Osteoblast (primary cell): Measurements from ENCODE around the gene TNFRSF8. TPM values are rescaled to one million over a fixed set of nuclear protein-coding genes. Genes with fewer than 3 reads are reported as not detected.

ENCODE experiments used
- DNase-seq: peaks from one replicate; pipeline ENCODE4 v3.0.0; 2011; ENCODE audit warnings: low spot score, mixed read lengths; ENCODE audit not compliant: insufficient read length; ENCODE audit errors: missing footprints
- H2AFZ ChIP-seq: 2 replicates; pipeline ENCODE4 v1.6.0; 2011; ENCODE audit warnings: mild to moderate bottlenecking, low read length
- H3K27ac ChIP-seq: 2 replicates; pipeline ENCODE4 v1.5.1; 2011; ENCODE audit warnings: mild to moderate bottlenecking, low read depth, low read length, moderate library complexity
- H3K27me3 ChIP-seq: 2 replicates; pipeline ENCODE4 v1.6.0; 2012; ENCODE audit warnings: mild to moderate bottlenecking, control low read depth, inconsistent platforms, low read length, moderate library complexity; ENCODE audit not compliant: insufficient read depth
- H3K36me3 ChIP-seq: 2 replicates; pipeline ENCODE4 v1.5.1; 2011; ENCODE audit warnings: mild to moderate bottlenecking, low read length, control low read depth, moderate library complexity; ENCODE audit not compliant: insufficient read depth
- H3K4me1 ChIP-seq: 2 replicates; pipeline ENCODE4 v1.5.1; 2011; ENCODE audit warnings: mild to moderate bottlenecking, low read length, control low read depth, moderate library complexity; ENCODE audit not compliant: insufficient read depth
- H3K4me2 ChIP-seq: 2 replicates; pipeline ENCODE4 v1.6.0; 2011; ENCODE audit warnings: mild to moderate bottlenecking, low read length; ENCODE audit not compliant: insufficient read depth
- H3K4me3 ChIP-seq: fragments of 200-600 bp; sonication (generic); 3 replicates; pipeline ENCODE4 v1.5.1; 2012; ENCODE audit warnings: mild to moderate bottlenecking, low read length, inconsistent platforms; ENCODE audit not compliant: insufficient read depth
- H3K79me2 ChIP-seq: 2 replicates; pipeline ENCODE4 v1.6.0; 2012; ENCODE audit warnings: mild to moderate bottlenecking, low read length, control low read depth, inconsistent platforms; ENCODE audit not compliant: insufficient read depth
- H3K9me3 ChIP-seq: 2 replicates; pipeline ENCODE4 v1.5.1; 2011; ENCODE audit warnings: low read depth, low read length, control low read depth
- H4K20me1 ChIP-seq: 2 replicates; pipeline ENCODE4 v1.6.0; 2012; ENCODE audit warnings: mild to moderate bottlenecking, low read length, control low read depth; ENCODE audit not compliant: insufficient read depth
- CTCF ChIP-seq: IDR thresholded peaks from 2 replicates; pipeline ENCODE4 v1.5.1; 2011; ENCODE audit warnings: mild to moderate bottlenecking, low read depth, low read length, moderate library complexity; ENCODE audit errors: extremely low read depth
- total RNA-seq: library from RNA; depleted of rRNA; stranded (reverse); fragments of >200 nt; gene quantifications from 2 replicates; pipeline ENCODE4 v1.2.3, GENCODE V29; 2012

Gene TNFRSF8
- total RNA-seq, 1 donor = under 0.01 TPM

GRCh38 chr1:12034381-12034801, 28.7 kb upstream of the TNFRSF8 start:
- no peak overlapping the region for H3K4me2 ChIP-seq
- H3K9me3 ChIP-seq = no peaks in the 10 kb centered on the region
- H3K79me2 ChIP-seq = no peaks in the 10 kb centered on the region
- H3K4me3 ChIP-seq = no peak overlapping the region
- H3K36me3 ChIP-seq = peaks cover 9% of the 10 kb centered on the region
- no peak for TF ChIP-seq CTCF
- no peaks in the 10 kb centered on the region for H4K20me1 ChIP-seq
- H3K4me1 ChIP-seq = peaks cover 6% of the 10 kb centered on the region
- peak; percentile 71 for DNase-seq
- H2AFZ ChIP-seq = peak overlapping the region; percentile 67
- H3K27me3 ChIP-seq = no peaks in the 10 kb centered on the region
- no peak overlapping the region for H3K27ac ChIP-seq

GRCh38 chr1:12035312-12035711, 27.8 kb upstream of the TNFRSF8 start:
- H3K9me3 ChIP-seq = no peaks in the 10 kb centered on the region
- H3K27me3 ChIP-seq = no peaks in the 10 kb centered on the region
- no peaks in the 10 kb centered on the region for H4K20me1 ChIP-seq
- no peak for TF ChIP-seq CTCF
- peak; percentile 76 for DNase-seq
- no peak overlapping the region for H3K4me2 ChIP-seq
- no peak overlapping the region for H3K4me3 ChIP-seq
- H3K4me1 ChIP-seq = peaks cover 6% of the 10 kb centered on the region
- no peak overlapping the region for H2AFZ ChIP-seq
- no peaks in the 10 kb centered on the region for H3K79me2 ChIP-seq
- no peak overlapping the region for H3K27ac ChIP-seq
- H3K36me3 ChIP-seq = peaks cover 3% of the 10 kb centered on the region

- Histone ChIP-seq H3K4me1 (peaks cover 11% of the 10 kb centered on the region), H3K36me3 (no peaks in the 10 kb centered on the region)
- no peak for TF ChIP-seq CTCF
These were observed 25.4 kb upstream of the TNFRSF8 start for GRCh38 chr1:12037486-12038355.

GRCh38 chr1:12038356-12039163, 24.5 kb upstream of the TNFRSF8 start:
- no peak overlapping the region for H2AFZ ChIP-seq
- no peak overlapping the region for H3K27ac ChIP-seq
- H3K9me3 ChIP-seq = no peaks in the 10 kb centered on the region
- TF ChIP-seq CTCF = no peak
- peak; percentile 62 for DNase-seq
- no peaks in the 10 kb centered on the region for H4K20me1 ChIP-seq
- no peak overlapping the region for H3K4me3 ChIP-seq
- H3K36me3 ChIP-seq = no peaks in the 10 kb centered on the region
- H3K27me3 ChIP-seq = no peaks in the 10 kb centered on the region
- H3K4me1 ChIP-seq = peaks cover 11% of the 10 kb centered on the region
- H3K4me2 ChIP-seq = no peak overlapping the region
- H3K79me2 ChIP-seq = no peaks in the 10 kb centered on the region

More at GRCh38 chr1:12037486-12038355, 25.4 kb upstream of the TNFRSF8 start:
- H3K27ac ChIP-seq = no peak overlapping the region
- H3K4me2 ChIP-seq = no peak overlapping the region
- H3K9me3 ChIP-seq = no peaks in the 10 kb centered on the region
- H3K79me2 ChIP-seq = no peaks in the 10 kb centered on the region
- no peaks in the 10 kb centered on the region for H3K27me3 ChIP-seq
- no peak overlapping the region for H3K4me3 ChIP-seq
- DNase-seq = peak; percentile 55
- H2AFZ ChIP-seq = no peak overlapping the region
- H4K20me1 ChIP-seq = no peaks in the 10 kb centered on the region
